Transverse colon (tissue), 4 donors: Measurements from ENCODE around the gene CNTN4.

ENCODE experiments used
- POLR2AphosphoS5 ChIP-seq, 3 donors: sonication (generic); formaldehyde crosslinking; IDR thresholded peaks; one replicate each; pipeline ENCODE4 v1.6.1; 2016; ENCODE audit warnings: antibody characterized with exemption in 3 of 3
- TF ChIP-seq, protein P1 (sequence below), 5 experiments: fragments of 200-600 bp in 3 of 5; fragments of 450-650 bp in 2 of 5; sonication (generic) in 3 of 5; IDR thresholded peaks; 1 replicate in 2 of 5; 2 replicates in 3 of 5; pipeline ENCODE4 v1.5.1; 2016 to 2017; ENCODE audit warnings: antibody characterized with exemption in 5 of 5, inconsistent platforms in 3 of 5, mild to moderate bottlenecking in 2 of 5, moderate library complexity in 1 of 5

- no peak for TF ChIP-seq POLR2AphosphoS5 (IDR thresholded peaks at IDR 0.05)
- TF ChIP-seq, protein P1, sequence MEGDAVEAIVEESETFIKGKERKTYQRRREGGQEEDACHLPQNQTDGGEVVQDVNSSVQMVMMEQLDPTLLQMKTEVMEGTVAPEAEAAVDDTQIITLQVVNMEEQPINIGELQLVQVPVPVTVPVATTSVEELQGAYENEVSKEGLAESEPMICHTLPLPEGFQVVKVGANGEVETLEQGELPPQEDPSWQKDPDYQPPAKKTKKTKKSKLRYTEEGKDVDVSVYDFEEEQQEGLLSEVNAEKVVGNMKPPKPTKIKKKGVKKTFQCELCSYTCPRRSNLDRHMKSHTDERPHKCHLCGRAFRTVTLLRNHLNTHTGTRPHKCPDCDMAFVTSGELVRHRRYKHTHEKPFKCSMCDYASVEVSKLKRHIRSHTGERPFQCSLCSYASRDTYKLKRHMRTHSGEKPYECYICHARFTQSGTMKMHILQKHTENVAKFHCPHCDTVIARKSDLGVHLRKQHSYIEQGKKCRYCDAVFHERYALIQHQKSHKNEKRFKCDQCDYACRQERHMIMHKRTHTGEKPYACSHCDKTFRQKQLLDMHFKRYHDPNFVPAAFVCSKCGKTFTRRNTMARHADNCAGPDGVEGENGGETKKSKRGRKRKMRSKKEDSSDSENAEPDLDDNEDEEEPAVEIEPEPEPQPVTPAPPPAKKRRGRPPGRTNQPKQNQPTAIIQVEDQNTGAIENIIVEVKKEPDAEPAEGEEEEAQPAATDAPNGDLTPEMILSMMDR (IDR thresholded peaks at IDR 0.05), result no peak
These were observed 703.8 kb downstream of the CNTN4 start for GRCh38 chr3:2802429-2802828.
